ENCODE data around the gene MYO1A. TPM values are rescaled to one million over a fixed set of nuclear protein-coding genes. Genes with fewer than 3 reads are reported as not detected.

The MYO1A gene
- polyA plus RNA-seq, 1 donor (not counting 4 experiments of a cell fraction or from before 2014, with no cell fraction given) = 0.01 TPM

GRCh38 chr12:56979628-56980027 is 70.3 kb downstream of the MYO1A start:
- Histone ChIP-seq H3K27me3 (ENCODE audit: control insufficient read depth, extremely low read depth, insufficient read depth, low read length) (no peaks in the 10 kb centered on the region), H3K27ac (ENCODE audit: control insufficient read depth, insufficient read depth, low read length) (no peak overlapping the region), H3K9me1 (ENCODE audit: control insufficient read depth, extremely low read depth, insufficient read depth, low read length) (no peaks in the 10 kb centered on the region), H4K20me1 (ENCODE audit: control insufficient read depth, extremely low read depth, insufficient read depth, low read length) (no peaks in the 10 kb centered on the region), H3K36me3 (ENCODE audit: control insufficient read depth in 2 of 2, extremely low read depth in 1 of 2, insufficient read depth in 2 of 2, low read length in 2 of 2) (no peaks in the 10 kb centered on the region), H2AFZ (ENCODE audit: control insufficient read depth, low read length) (no peak overlapping the region), H3K9ac (ENCODE audit: control insufficient read depth, extremely low read depth, insufficient read depth, low read length) (no peak overlapping the region), H3K79me2 (ENCODE audit: control insufficient read depth, insufficient read depth, low read length) (no peaks in the 10 kb centered on the region), H3K4me2 (ENCODE audit: control insufficient read depth, extremely low read depth, insufficient read depth, low read depth, low read length) (no peak overlapping the region), H3K4me1 (ENCODE audit: control insufficient read depth, extremely low read depth, insufficient read depth, low read length) (peaks cover 10% of the 10 kb centered on the region), H3K4me3 (ENCODE audit: control insufficient read depth in 2 of 3, extremely low read depth in 1 of 3, insufficient read depth in 2 of 3, low read depth in 1 of 3, low read length in 3 of 3) (no peak overlapping the region), H3K9me3 (ENCODE audit: control insufficient read depth, low read depth, low read length) (no peaks in the 10 kb centered on the region)
- FAIRE-seq = no peak
- DNase-seq (ENCODE audit: low read depth, low spot score) = no peak
- TF ChIP-seq EZH2 (IDR thresholded peaks at IDR 0.05; ENCODE audit: low read length) (no peak), CTCF (optimal IDR thresholded peaks at IDR 0.05 in 1 of 3, IDR thresholded peaks at IDR 0.05 in 1 of 3, conservative IDR thresholded peaks at IDR 0.05 in 1 of 3; ENCODE audit: extremely low read depth in 1 of 3, insufficient read depth in 2 of 3, low read length in 3 of 3) (no peak)
- dilution Hi-C loops (cut with MboI; ENCODE audit: extremely low pct_ligation_motif_present, low sequenced_read_pairs) = no loop called here

Other genes starting within 250 kb of the MYO1A start
- 1.3 to 2.4 TPM (median 1.3 TPM) in 3 replicates for gene SDR9C7, start 115.7 kb downstream of the MYO1A start, polyA plus RNA-seq
- 0.10 to 0.30 TPM (median 0.21 TPM) in 3 replicates for gene RDH16, start 92.5 kb downstream of the MYO1A start, polyA plus RNA-seq
- 3.4 to 5.4 TPM (median 4.1 TPM) in 3 replicates for gene ZBTB39, start 43.6 kb downstream of the MYO1A start, polyA plus RNA-seq
- not detected in 3 replicates for gene TAC3, start 33.6 kb downstream of the MYO1A start, polyA plus RNA-seq
- 7.4 to 18.6 TPM (median 11.2 TPM) in 3 replicates for gene NEMP1, start 28.7 kb upstream of the MYO1A start, polyA plus RNA-seq
- 11.4 to 32.2 TPM (median 22.0 TPM) in 3 replicates for gene NAB2, start 39.0 kb upstream of the MYO1A start, polyA plus RNA-seq
- 113 to 141 TPM (median 116 TPM) in 3 replicates for gene STAT6, start 61.2 kb upstream of the MYO1A start, polyA plus RNA-seq
- gene LRP1, start 78.4 kb upstream of the MYO1A start, polyA plus RNA-seq = 4.9 to 11.3 TPM (median 9.6 TPM) in 3 replicates
- not detected in 3 replicates for gene LRP1-AS, start 97.5 kb upstream of the MYO1A start, polyA plus RNA-seq
- 0.97 to 1.4 TPM (median 1.2 TPM) in 3 replicates for gene NXPH4, start 166.7 kb upstream of the MYO1A start, polyA plus RNA-seq
- 84.0 to 180 TPM (median 128 TPM) in 3 replicates for gene SHMT2, start 179.6 kb upstream of the MYO1A start, polyA plus RNA-seq
- 0.27 to 0.94 TPM (median 0.62 TPM) in 3 replicates for gene STAC3, start 201.1 kb upstream of the MYO1A start, polyA plus RNA-seq